Skin epidermis (tissue), 12 donors: Measurements from ENCODE around the gene SPTAN1.
"Not testable (repeated sequence)": the region's sequence is repeated elsewhere in the genome, so short reads cannot be mapped to it uniquely, and the experiment has no call there.

Experiments used
- H3K27ac ChIP-seq, 21 experiments: fragments of 200-600 bp; sonication (generic) in 11 of 21; one replicate each; pipeline ENCODE4 v1.5.0; 2020; ENCODE audit warnings: mild to moderate bottlenecking in 3 of 21, inconsistent platforms in 2 of 21, moderate library complexity in 2 of 21
- H3K4me3 ChIP-seq, 7 experiments: fragments of 200-600 bp; sonication (generic) in 2 of 7; one replicate each; pipeline ENCODE4 v1.5.0; 2020; ENCODE audit warnings: inconsistent platforms in 2 of 7, mild to moderate bottlenecking in 2 of 7, moderate library complexity in 1 of 7

Gene SPTAN1

GRCh38 chr9:128551657-128552152, 682 bp upstream of the SPTAN1 start:
- Histone ChIP-seq H3K27ac (peak overlapping the region in 20 of 21 experiments; percentile 77 to 99 (median 94)), H3K4me3 (peak overlapping the region; percentile 71 to 99 (median 90))

- H3K27ac ChIP-seq, result peak overlapping the region; percentile 41 to 99 (median 95)
- peak overlapping the region; percentile 71 to 99 (median 90) for H3K4me3 ChIP-seq
These were observed 505 bp downstream of the SPTAN1 start for GRCh38 chr9:128552744-128553440.

GRCh38 chr9:128553728-128554127, 1.3 kb downstream of the SPTAN1 start:
- Histone ChIP-seq H3K4me3 (peak overlapping the region; percentile 71 to 99 (median 90)), H3K27ac (peak overlapping the region in 17 of 21 experiments; percentile 25 to 99 (median 96))

GRCh38 chr9:128554155-128554862, 1.9 kb downstream of the SPTAN1 start:
- Histone ChIP-seq H3K27ac (peak overlapping the region in 16 of 21 experiments; percentile 6 to 99 (median 96)), H3K4me3 (peak overlapping the region in 6 of 7 experiments; percentile 79 to 99 (median 94))

GRCh38 chr9:128555180-128555721, 2.9 kb downstream of the SPTAN1 start:
- Histone ChIP-seq H3K4me3 (peak overlapping the region in 1 of 7 experiments; percentile 8), H3K27ac (peak overlapping the region in 13 of 21 experiments; percentile 0 to 98 (median 96))

- no peak overlapping the region for H3K4me3 ChIP-seq
- H3K27ac ChIP-seq, result peak overlapping the region in 3 of 21 experiments; percentile 4 to 97 (median 29)
These were observed 3.9 kb downstream of the SPTAN1 start for GRCh38 chr9:128556276-128556675.

GRCh38 chr9:128556926-128557634, 4.7 kb downstream of the SPTAN1 start:
- Histone ChIP-seq H3K27ac (peak overlapping the region in 3 of 21 experiments; percentile 6 to 97 (median 7)), H3K4me3 (no peak overlapping the region)

- H3K27ac ChIP-seq, result peak overlapping the region in 18 of 21 experiments; percentile 5 to 84 (median 58)
- no peak overlapping the region for H3K4me3 ChIP-seq
These were observed 6.3 kb downstream of the SPTAN1 start for GRCh38 chr9:128558431-128559310.

DNA sequence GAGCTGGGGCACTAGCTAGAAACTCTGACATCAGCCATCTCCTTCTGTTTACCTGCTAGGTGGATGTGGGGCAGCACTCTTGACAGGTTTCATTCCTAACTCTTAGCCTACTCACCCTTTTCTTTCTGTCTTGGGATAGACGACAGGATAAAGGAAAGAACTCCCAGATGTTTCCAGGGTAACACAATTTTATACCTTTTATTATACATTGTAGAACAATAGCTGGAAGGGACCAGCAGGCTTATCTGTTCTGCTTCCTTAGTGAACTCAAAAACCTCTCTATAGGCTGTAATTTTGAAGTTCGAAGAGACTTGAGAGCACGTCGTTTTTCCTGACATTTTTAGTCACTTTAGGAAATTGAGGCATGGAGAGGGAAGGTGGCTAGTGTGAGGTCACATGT, 13.2 kb downstream of the SPTAN1 start:
- Histone ChIP-seq H3K27ac (peak overlapping the region in 5 of 21 experiments; percentile 5 to 52 (median 9)), H3K4me3 (no peak overlapping the region)

DNA sequence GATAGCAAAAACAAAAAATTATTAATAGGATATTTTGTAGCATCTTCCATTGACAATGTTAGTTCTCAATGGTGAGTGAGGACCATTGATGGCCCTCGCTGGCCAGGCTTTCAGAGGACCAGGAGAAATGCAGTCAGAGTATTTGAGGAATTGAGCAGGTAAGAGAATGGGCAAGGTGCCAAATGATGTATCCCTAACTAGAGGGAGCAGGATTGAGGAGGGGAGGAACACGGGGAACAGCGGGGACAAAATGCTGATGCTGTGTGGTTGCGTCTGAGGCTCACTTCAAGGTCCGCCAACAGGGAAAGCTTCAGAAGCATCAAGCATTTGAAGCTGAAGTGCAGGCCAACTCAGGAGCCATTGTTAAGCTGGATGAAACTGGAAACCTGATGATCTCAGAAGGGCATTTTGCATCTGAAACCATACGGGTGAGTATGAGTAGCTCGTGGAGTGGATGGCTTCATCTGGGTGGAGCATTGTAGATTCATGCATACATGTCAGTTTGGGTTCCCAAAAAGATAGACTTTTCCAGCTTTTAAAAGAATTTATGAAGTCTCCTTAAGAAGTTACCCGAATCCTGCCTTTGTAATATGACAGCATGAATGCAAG, 16.2 kb downstream of the SPTAN1 start:
- no peak overlapping the region for H3K27ac ChIP-seq
- no peak overlapping the region for H3K4me3 ChIP-seq

DNA sequence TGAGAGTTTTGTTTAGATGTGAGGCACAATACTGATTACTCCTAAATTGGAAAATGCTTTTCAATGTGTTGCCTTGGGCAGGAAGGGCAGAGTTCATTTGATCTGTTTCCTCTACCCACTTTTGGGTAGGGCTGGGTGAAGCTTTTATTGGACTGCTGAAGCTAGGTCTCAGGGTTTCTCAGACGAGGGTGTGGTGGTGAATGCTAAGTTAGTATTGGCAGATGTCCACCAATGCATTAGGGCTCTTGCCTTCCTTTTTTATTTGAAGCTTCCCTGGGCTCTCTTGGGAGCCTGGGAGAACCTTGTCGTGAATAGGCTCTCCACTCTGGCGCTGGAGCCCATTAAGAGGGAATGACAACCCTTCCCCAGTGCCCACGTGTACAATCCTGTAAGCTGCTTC, 23.1 kb downstream of the SPTAN1 start:
- Histone ChIP-seq H3K27ac (peak overlapping the region in 9 of 21 experiments; percentile 1 to 68 (median 21)), H3K4me3 (no peak overlapping the region)

DNA sequence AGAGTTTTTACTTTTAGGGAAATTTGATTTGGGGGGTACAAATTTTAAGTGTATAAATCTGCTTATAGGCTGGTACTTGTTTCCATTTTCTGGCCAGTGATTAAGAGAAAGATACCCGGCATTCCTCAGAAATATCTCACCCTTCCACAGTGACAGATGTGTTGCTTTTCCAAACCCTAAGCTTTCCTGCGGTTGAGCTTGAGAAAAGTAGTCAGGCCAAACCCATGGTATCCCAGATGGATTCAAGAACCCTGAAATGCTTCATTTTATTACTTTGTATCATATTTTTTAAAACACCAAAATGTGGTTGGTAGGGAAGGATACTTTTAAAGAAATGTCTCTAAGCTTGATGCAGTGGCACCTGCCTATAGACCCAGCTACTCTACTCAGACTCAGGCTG, 23.5 kb downstream of the SPTAN1 start:
- Histone ChIP-seq H3K4me3 (no peak overlapping the region), H3K27ac (peak overlapping the region in 5 of 21 experiments; percentile 1 to 68 (median 13))

GRCh38 chr9:128577206-128577605, 24.8 kb downstream of the SPTAN1 start:
- Histone ChIP-seq H3K27ac (no peak overlapping the region), H3K4me3 (no peak overlapping the region)

GRCh38 chr9:128579194-128579593, 26.8 kb downstream of the SPTAN1 start:
- Histone ChIP-seq H3K4me3 (no peak overlapping the region), H3K27ac (no peak overlapping the region)

- Histone ChIP-seq H3K4me3 (no peak overlapping the region), H3K27ac (no peak overlapping the region)
These were observed 28.3 kb downstream of the SPTAN1 start for GRCh38 chr9:128580731-128581130.

DNA sequence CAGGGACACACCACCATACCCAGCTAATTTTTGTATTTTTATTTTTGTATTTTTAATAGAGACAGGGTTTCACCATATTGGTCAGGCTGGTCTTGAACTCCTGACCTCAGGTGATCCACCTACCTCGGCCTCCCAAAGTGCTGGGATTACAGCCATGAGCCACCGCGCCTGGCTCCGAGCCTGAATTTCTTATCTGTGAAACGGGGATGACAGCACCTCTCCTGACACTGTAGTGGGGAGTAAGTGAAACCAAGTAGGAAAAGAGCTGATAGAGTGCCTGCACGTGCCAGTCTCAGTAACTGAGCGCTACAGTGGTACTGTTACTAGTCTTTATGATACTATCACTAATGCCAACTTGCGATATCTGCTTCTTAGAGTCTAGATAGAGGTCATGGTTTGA, 32.8 kb downstream of the SPTAN1 start:
- not testable (repeated sequence) for H3K4me3 ChIP-seq, H3K27ac ChIP-seq

- H3K4me3 ChIP-seq, H3K27ac ChIP-seq: not testable (repeated sequence)
These were observed 34.5 kb downstream of the SPTAN1 start for GRCh38 chr9:128586934-128587333.

- Histone ChIP-seq H3K4me3 (no peak overlapping the region), H3K27ac (no peak overlapping the region)
These were observed 35.1 kb downstream of the SPTAN1 start for GRCh38 chr9:128587453-128587852.
